Neural cell (in vitro differentiated cells): ENCODE measurements around the gene PMPCA. TPM values are rescaled to one million over a fixed set of nuclear protein-coding genes. Genes with fewer than 3 reads are reported as not detected.

Experiments
- H2AFZ ChIP-seq: fragments of 200-600, 300-800 bp; sonication (generic), shearing (Covaris generic); 2 replicates; pipeline ENCODE4 v1.6.0; 2014; ENCODE audit warnings: low read depth, mild to moderate bottlenecking, antibody characterized with exemption, low read length, moderate library complexity
- H3F3A ChIP-seq: fragments of 200-600 bp; shearing (Covaris generic); 2 replicates; pipeline ENCODE4 v1.6.1; 2016; ENCODE audit warnings: mild to moderate bottlenecking, moderate library complexity, mixed read lengths, antibody characterized with exemption, low read length; ENCODE audit not compliant: insufficient read depth, poor library complexity, severe bottlenecking
- H3K27ac ChIP-seq: fragments of 200-600, 300-800 bp; sonication (generic), shearing (Covaris generic); 2 replicates; pipeline ENCODE4 v1.5.1; 2014; ENCODE audit warnings: mild to moderate bottlenecking, low read length, moderate library complexity
- H3K27me3 ChIP-seq: fragments of 300-800, 200-600 bp; sonication (generic), shearing (Covaris generic); 2 replicates; pipeline ENCODE4 v1.6.0; 2014; ENCODE audit warnings: mild to moderate bottlenecking, low read depth, low read length, moderate library complexity; ENCODE audit not compliant: insufficient read depth
- H3K36me3 ChIP-seq: fragments of 300-800, 200-600 bp; sonication (generic), shearing (Covaris generic); 2 replicates; pipeline ENCODE4 v1.5.1; 2014; ENCODE audit warnings: mild to moderate bottlenecking, antibody characterized with exemption, low read length, moderate library complexity; ENCODE audit not compliant: insufficient read depth
- H3K4me2 ChIP-seq: fragments of 300-800, 200-600 bp; sonication (generic), shearing (Covaris generic); 2 replicates; pipeline ENCODE4 v1.6.0; 2014; ENCODE audit warnings: mild to moderate bottlenecking, low read length
- H3K4me3 ChIP-seq: fragments of 300-800, 200-600 bp; sonication (generic), shearing (Covaris generic); 2 replicates; pipeline ENCODE4 v1.5.1; 2014; ENCODE audit warnings: mild to moderate bottlenecking, low read length, moderate library complexity
- H3K79me2 ChIP-seq: fragments of 200-600 bp; shearing (Covaris generic); replicated peaks from 2 replicates; pipeline ENCODE4 v1.6.0; 2014; ENCODE audit warnings: mild to moderate bottlenecking, low read length, moderate library complexity; ENCODE audit not compliant: insufficient read depth
- H3K9ac ChIP-seq: fragments of 300-800, 200-600 bp; sonication (generic), shearing (Covaris generic); 2 replicates; pipeline ENCODE4 v1.6.1; 2016; ENCODE audit warnings: mild to moderate bottlenecking, low read length, mixed read lengths
- H3K9me2 ChIP-seq: fragments of 200-600 bp; shearing (Covaris generic); 2 replicates; pipeline ENCODE4 v1.6.1; 2016; ENCODE audit warnings: mild to moderate bottlenecking, low read length, mixed read lengths; ENCODE audit not compliant: insufficient read depth
- H3K9me3 ChIP-seq: fragments of 200-600, 300-800 bp; sonication (generic), shearing (Covaris generic); 2 replicates; pipeline ENCODE4 v1.6.1; 2016; ENCODE audit warnings: mild to moderate bottlenecking, mixed run types, low read length, moderate library complexity, mixed read lengths
- H4K20me1 ChIP-seq: fragments of 200-600 bp; shearing (Covaris generic); 2 replicates; pipeline ENCODE4 v1.6.1; 2016; ENCODE audit warnings: mild to moderate bottlenecking, mixed run types; ENCODE audit not compliant: insufficient read depth
- EP300 ChIP-seq: fragments of 450-650 bp; conservative IDR thresholded peaks from 2 replicates; pipeline ENCODE4 v1.6.1; 2014; ENCODE audit warnings: antibody characterized with exemption, mild to moderate bottlenecking, moderate library complexity; ENCODE audit not compliant: poor library complexity, severe bottlenecking
- EZH2 ChIP-seq: fragments of 200-600, 300-800 bp; shearing (Covaris generic), sonication (generic); IDR thresholded peaks from 2 replicates; pipeline ENCODE4 v1.6.1; 2014; ENCODE audit warnings: antibody characterized with exemption, low read length, borderline replicate concordance, mild to moderate bottlenecking; ENCODE audit not compliant: insufficient read depth, poor library complexity, severe bottlenecking
- MXI1 ChIP-seq: fragments of 450-650 bp; conservative IDR thresholded peaks from 2 replicates; pipeline ENCODE4 v1.6.1; 2014; ENCODE audit warnings: antibody characterized with exemption, mild to moderate bottlenecking; ENCODE audit not compliant: poor library complexity, severe bottlenecking
- POLR2AphosphoS5 ChIP-seq: IDR thresholded peaks from 2 replicates; pipeline ENCODE4 v1.6.1; 2012
- RAD21 ChIP-seq: fragments of 450-650 bp; conservative IDR thresholded peaks from 2 replicates; pipeline ENCODE4 v1.6.1; 2014; ENCODE audit warnings: antibody characterized with exemption, mild to moderate bottlenecking, moderate library complexity
- REST ChIP-seq: IDR thresholded peaks from 2 replicates; pipeline ENCODE4 v1.6.1; 2012; ENCODE audit warnings: borderline replicate concordance
- SMC3 ChIP-seq: fragments of 450-650 bp; conservative IDR thresholded peaks from 2 replicates; pipeline ENCODE4 v1.6.1; 2014; ENCODE audit warnings: antibody characterized with exemption, mild to moderate bottlenecking, moderate library complexity; ENCODE audit not compliant: poor library complexity
- TAF1 ChIP-seq: IDR thresholded peaks from 2 replicates; pipeline ENCODE4 v1.6.1; 2012; ENCODE audit warnings: low read depth
- polyA plus RNA-seq: library from polyadenylated mRNA; depleted of rRNA; stranded (reverse); fragments of >200 nt; gene quantifications from 2 replicates; pipeline ENCODE4 v1.2.3, GENCODE V29; 2014
- TF ChIP-seq, protein P1 (sequence below): fragments of 450-650 bp; IDR thresholded peaks from 2 replicates; pipeline ENCODE4 v1.5.1; 2014; ENCODE audit warnings: antibody characterized with exemption, mild to moderate bottlenecking, moderate library complexity; ENCODE audit not compliant: poor library complexity, severe bottlenecking

PMPCA gene
- polyA plus RNA-seq, 1 donor from 2014 or later = 61.3 TPM

DNA sequence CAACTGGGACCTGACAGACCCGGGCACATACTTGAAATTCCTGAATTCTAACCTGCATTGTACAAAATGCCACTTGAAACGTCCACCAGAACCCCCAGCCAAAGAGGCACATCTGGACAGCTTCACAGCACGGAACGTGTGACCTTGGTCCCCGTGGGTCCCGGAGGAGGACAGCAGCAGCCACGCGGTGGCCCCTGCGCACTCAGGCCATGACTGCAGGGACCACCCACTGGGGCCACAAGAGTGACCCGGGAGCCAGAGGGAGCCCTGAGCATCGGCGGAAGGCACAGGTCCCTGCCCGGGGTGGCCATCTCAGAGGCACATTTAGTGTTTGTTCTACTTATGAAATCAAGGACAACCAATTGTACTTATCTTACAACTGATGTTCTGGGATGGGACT lies 8.4 kb upstream of the PMPCA start:
- H2AFZ ChIP-seq = no peak overlapping the region
- no peaks in the 10 kb centered on the region for H3K27me3 ChIP-seq
- H3K27ac ChIP-seq = no peak overlapping the region
- peaks cover 3% of the 10 kb centered on the region for H3K36me3 ChIP-seq
- H4K20me1 ChIP-seq = no peaks in the 10 kb centered on the region
- H3K4me3 ChIP-seq = no peak overlapping the region
- no peak overlapping the region for H3K9ac ChIP-seq
- H3K4me2 ChIP-seq = no peak overlapping the region
- no peaks in the 10 kb centered on the region for H3K9me2 ChIP-seq
- no peaks in the 10 kb centered on the region for H3F3A ChIP-seq
- H3K9me3 ChIP-seq = no peaks in the 10 kb centered on the region
- H3K79me2 ChIP-seq = peaks cover 21% of the 10 kb centered on the region
- TF ChIP-seq SMC3 = no peak
- no peak for TF ChIP-seq TAF1
- TF ChIP-seq, protein P1, sequence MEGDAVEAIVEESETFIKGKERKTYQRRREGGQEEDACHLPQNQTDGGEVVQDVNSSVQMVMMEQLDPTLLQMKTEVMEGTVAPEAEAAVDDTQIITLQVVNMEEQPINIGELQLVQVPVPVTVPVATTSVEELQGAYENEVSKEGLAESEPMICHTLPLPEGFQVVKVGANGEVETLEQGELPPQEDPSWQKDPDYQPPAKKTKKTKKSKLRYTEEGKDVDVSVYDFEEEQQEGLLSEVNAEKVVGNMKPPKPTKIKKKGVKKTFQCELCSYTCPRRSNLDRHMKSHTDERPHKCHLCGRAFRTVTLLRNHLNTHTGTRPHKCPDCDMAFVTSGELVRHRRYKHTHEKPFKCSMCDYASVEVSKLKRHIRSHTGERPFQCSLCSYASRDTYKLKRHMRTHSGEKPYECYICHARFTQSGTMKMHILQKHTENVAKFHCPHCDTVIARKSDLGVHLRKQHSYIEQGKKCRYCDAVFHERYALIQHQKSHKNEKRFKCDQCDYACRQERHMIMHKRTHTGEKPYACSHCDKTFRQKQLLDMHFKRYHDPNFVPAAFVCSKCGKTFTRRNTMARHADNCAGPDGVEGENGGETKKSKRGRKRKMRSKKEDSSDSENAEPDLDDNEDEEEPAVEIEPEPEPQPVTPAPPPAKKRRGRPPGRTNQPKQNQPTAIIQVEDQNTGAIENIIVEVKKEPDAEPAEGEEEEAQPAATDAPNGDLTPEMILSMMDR = no peak
- TF ChIP-seq MXI1 = no peak
- no peak for TF ChIP-seq REST
- TF ChIP-seq EP300 = no peak
- no peak for TF ChIP-seq POLR2AphosphoS5
- TF ChIP-seq EZH2 = no peak
- no peak for TF ChIP-seq RAD21

DNA sequence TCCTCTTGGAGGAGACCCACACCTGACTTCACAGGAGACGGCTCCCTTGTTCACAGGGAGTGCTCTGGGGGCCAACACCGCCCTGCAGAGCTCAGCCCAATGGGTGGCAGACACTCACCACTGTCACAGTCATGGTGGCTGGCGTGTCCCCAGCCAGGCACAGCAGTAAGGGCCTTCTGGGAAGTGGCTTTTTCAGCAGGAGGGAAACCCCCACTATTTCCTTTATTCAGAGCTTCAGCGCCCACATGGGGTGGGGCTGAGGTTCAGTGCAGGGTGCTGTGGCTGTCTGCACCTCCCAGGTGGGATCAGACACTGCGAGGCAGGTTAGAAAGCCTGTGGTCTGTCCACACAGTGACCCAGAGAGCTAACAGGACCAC lies 6.9 kb upstream of the PMPCA start:
- Histone ChIP-seq H2AFZ (no peak overlapping the region), H3K79me2 (peaks cover 13% of the 10 kb centered on the region), H4K20me1 (no peaks in the 10 kb centered on the region), H3K9ac (no peak overlapping the region), H3K27ac (no peak overlapping the region), H3K9me3 (no peaks in the 10 kb centered on the region), H3K9me2 (no peaks in the 10 kb centered on the region), H3K27me3 (no peaks in the 10 kb centered on the region), H3K4me3 (no peak overlapping the region), H3F3A (no peaks in the 10 kb centered on the region), H3K4me2 (no peak overlapping the region), H3K36me3 (peaks cover 3% of the 10 kb centered on the region)
- TF ChIP-seq SMC3 = no peak
- no peak for TF ChIP-seq EP300
- no peak for TF ChIP-seq EZH2
- TF ChIP-seq REST = no peak
- no peak for TF ChIP-seq RAD21
- TF ChIP-seq MXI1 = no peak
- no peak for TF ChIP-seq TAF1
- TF ChIP-seq, protein P1 = no peak
- TF ChIP-seq POLR2AphosphoS5 = no peak
